SH-SY5Y (cell line): ENCODE measurements around the gene SIPA1L3.

Source experiments
- GATA2 ChIP-seq: IDR thresholded peaks from 2 replicates; pipeline ENCODE4 v1.6.1; 2011; ENCODE audit warnings: mild to moderate bottlenecking, low read depth, low read length
- GATA3 ChIP-seq: IDR thresholded peaks from 2 replicates; pipeline ENCODE4 v1.6.1; 2011; ENCODE audit warnings: low read depth, mild to moderate bottlenecking, low read length, moderate library complexity

- TF ChIP-seq GATA2 = no peak
- TF ChIP-seq GATA3 = no peak
These were observed 29.9 kb downstream of the SIPA1L3 start for GRCh38 chr19:37936886-37937285.
